Vagina (tissue), 2 donors: ENCODE data around the gene SLC7A8. TPM values are rescaled to one million over a fixed set of nuclear protein-coding genes. Genes with fewer than 3 reads are reported as not detected.

ENCODE experiments used
- DNase-seq, 2 donors: peaks; one replicate each; pipeline ENCODE4 v3.0.0-alpha.2; 2017; ENCODE audit errors: extremely low spot score in 2 of 2
- H3K27ac ChIP-seq: fragments of 200-600 bp; sonication (generic); one replicate; pipeline ENCODE4 v1.5.1; 2019
- H3K27me3 ChIP-seq: fragments of 200-600 bp; sonication (generic); one replicate; pipeline ENCODE4 v1.5.1; 2019
- H3K36me3 ChIP-seq, 2 donors: fragments of 200-600 bp; sonication (generic); one replicate each; pipeline ENCODE4 v1.5.1; 2017 to 2019
- H3K4me1 ChIP-seq: fragments of 200-600 bp; sonication (generic); one replicate; pipeline ENCODE4 v1.5.1; 2019
- H3K4me3 ChIP-seq, 2 donors: fragments of 200-600 bp; sonication (generic); 1 replicate in 1 of 2; 2 replicates in 1 of 2; pipeline ENCODE4 v1.5.1; 2016 to 2019
- H3K9me3 ChIP-seq: fragments of 200-600 bp; sonication (generic); one replicate; pipeline ENCODE4 v1.5.1; 2019
- POLR2A ChIP-seq, 2 donors: fragments of 450-650 bp; IDR thresholded peaks; one replicate each; pipeline ENCODE4 v1.6.1; 2017; ENCODE audit warnings: antibody characterized with exemption in 2 of 2, mild to moderate bottlenecking in 2 of 2, moderate library complexity in 2 of 2
- POLR2AphosphoS5 ChIP-seq, 2 donors: sonication (generic); formaldehyde crosslinking; IDR thresholded peaks; one replicate each; pipeline ENCODE4 v1.9.0; 2017; ENCODE audit warnings: antibody characterized with exemption in 2 of 2, mild to moderate bottlenecking in 2 of 2, low read depth in 1 of 2; ENCODE audit not compliant: insufficient read depth in 1 of 2
- intact Hi-C: fragments of 100-400 bp; cut with DNase I; formaldehyde crosslinking; loops from one replicate; pipeline ENCODE4 v1.15.1; 2023
- total RNA-seq: library from RNA; depleted of rRNA; stranded (reverse); fragments of >200 nt; gene quantifications from one replicate; pipeline ENCODE4 v1.2.3, GENCODE V29; 2016
- TF ChIP-seq, protein P1 (sequence below), 3 experiments: fragments of 450-650 bp in 2 of 3; fragments of 200-600 bp in 1 of 3; sonication (generic) in 1 of 3; IDR thresholded peaks; one replicate each; pipeline ENCODE4 v1.5.1; 2017 to 2019; ENCODE audit warnings: antibody characterized with exemption in 3 of 3, mild to moderate bottlenecking in 2 of 3, moderate library complexity in 2 of 3

Gene SLC7A8
- total RNA-seq, 1 donor from 2014 or later: 68.5 TPM

DNA sequence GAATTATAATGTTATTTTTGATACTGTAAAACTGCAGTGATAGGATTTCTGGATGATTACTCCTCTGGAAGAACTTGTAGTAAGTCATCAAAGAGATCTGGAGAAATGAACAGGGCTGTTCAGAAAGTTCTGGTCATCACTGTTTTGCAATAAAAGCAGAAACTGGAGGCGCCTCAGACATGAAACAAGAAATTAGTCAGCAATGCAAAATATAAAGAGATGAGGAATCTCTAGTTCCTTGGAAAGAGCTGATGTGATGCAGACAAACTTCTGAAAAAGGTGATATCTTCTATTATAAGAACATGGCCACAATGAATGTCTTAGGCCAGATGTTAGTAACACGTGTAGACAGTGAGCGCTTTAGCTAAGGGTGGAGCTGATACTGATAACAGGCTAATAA, 98.0 kb downstream of the SLC7A8 start:
- TF ChIP-seq POLR2AphosphoS5 (IDR thresholded peaks at IDR 0.05; ENCODE audit: insufficient read depth in 1 of 2, low read depth in 1 of 2): no peak
- TF ChIP-seq, protein P1, sequence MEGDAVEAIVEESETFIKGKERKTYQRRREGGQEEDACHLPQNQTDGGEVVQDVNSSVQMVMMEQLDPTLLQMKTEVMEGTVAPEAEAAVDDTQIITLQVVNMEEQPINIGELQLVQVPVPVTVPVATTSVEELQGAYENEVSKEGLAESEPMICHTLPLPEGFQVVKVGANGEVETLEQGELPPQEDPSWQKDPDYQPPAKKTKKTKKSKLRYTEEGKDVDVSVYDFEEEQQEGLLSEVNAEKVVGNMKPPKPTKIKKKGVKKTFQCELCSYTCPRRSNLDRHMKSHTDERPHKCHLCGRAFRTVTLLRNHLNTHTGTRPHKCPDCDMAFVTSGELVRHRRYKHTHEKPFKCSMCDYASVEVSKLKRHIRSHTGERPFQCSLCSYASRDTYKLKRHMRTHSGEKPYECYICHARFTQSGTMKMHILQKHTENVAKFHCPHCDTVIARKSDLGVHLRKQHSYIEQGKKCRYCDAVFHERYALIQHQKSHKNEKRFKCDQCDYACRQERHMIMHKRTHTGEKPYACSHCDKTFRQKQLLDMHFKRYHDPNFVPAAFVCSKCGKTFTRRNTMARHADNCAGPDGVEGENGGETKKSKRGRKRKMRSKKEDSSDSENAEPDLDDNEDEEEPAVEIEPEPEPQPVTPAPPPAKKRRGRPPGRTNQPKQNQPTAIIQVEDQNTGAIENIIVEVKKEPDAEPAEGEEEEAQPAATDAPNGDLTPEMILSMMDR (IDR thresholded peaks at IDR 0.05): no peak
- no peak for TF ChIP-seq POLR2A (IDR thresholded peaks at IDR 0.05)
- H3K4me3 ChIP-seq: no peak overlapping the region
- no peaks in the 10 kb centered on the region for H3K9me3 ChIP-seq
- H3K4me1 ChIP-seq: no peaks in the 10 kb centered on the region
- intact Hi-C loops: no loop called here
- no peaks in the 10 kb centered on the region for H3K27me3 ChIP-seq
- DNase-seq: no peak
- H3K36me3 ChIP-seq: peaks cover 3 to 95% of the 10 kb centered on the region in 2 donors
- peak overlapping the region; percentile 27 for H3K27ac ChIP-seq

DNA sequence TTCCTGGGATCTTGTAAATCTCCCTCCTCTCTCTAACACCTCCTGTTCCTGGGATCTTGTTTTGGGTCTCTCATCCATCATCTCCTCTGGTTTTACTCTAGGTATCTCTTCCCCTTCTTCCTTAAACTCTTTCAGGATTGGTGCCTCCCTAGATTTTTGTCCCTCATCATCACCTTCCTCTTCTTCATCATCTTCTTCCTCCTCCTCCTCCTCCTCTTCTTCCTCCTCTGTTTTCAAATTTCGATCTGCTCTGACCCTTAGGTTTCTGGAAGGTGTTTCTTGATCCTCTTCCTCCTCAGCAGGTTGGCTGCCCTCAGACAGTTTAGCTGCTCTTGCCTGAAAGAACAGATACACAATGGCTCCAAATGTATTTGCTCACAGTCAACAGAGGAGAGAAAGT, 103.0 kb downstream of the SLC7A8 start:
- TF ChIP-seq POLR2A (IDR thresholded peaks at IDR 0.05): no peak
- TF ChIP-seq, protein P1 (IDR thresholded peaks at IDR 0.05): no peak
- TF ChIP-seq POLR2AphosphoS5 (IDR thresholded peaks at IDR 0.05; ENCODE audit: insufficient read depth in 1 of 2, low read depth in 1 of 2): no peak
- Histone ChIP-seq H3K4me3 (no peak overlapping the region), H3K27me3 (no peaks in the 10 kb centered on the region), H3K36me3 (peaks cover 3 to 93% of the 10 kb centered on the region in 2 donors), H3K9me3 (no peaks in the 10 kb centered on the region), H3K4me1 (peaks cover 31% of the 10 kb centered on the region), H3K27ac (peak overlapping the region; percentile 72)
- intact Hi-C loops: no loop called here
- DNase-seq: no peak

DNA sequence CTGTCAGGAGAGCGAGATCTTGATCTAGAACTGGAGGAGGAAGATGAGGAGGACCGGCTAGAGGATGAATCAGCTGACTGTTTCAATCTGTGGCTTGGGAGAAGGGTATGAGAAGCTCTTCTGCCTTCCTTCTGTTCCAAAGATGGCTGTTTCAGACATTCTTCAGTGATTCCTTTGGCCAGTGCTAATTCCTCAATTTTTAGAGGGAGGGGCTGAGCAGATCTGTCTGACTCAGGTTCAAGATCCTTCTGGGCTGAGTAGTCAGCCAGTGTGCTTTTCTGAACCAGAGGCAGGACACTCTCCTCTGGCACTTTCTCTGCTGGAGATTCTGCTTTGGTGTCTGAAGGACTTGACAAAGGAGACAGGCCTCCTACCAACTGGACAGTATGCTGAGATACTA, 103.7 kb downstream of the SLC7A8 start:
- peaks cover 3 to 90% of the 10 kb centered on the region in 2 donors for H3K36me3 ChIP-seq
- H3K27me3 ChIP-seq: no peaks in the 10 kb centered on the region
- no peak for DNase-seq
- intact Hi-C loops: no loop called here
- peak overlapping the region; percentile 72 for H3K27ac ChIP-seq
- peaks cover 31% of the 10 kb centered on the region for H3K4me1 ChIP-seq
- H3K4me3 ChIP-seq: no peak overlapping the region
- no peaks in the 10 kb centered on the region for H3K9me3 ChIP-seq
- TF ChIP-seq, protein P1 (IDR thresholded peaks at IDR 0.05): no peak
- TF ChIP-seq POLR2A (IDR thresholded peaks at IDR 0.05): no peak
- TF ChIP-seq POLR2AphosphoS5 (IDR thresholded peaks at IDR 0.05; ENCODE audit: insufficient read depth in 1 of 2, low read depth in 1 of 2): no peak

DNA sequence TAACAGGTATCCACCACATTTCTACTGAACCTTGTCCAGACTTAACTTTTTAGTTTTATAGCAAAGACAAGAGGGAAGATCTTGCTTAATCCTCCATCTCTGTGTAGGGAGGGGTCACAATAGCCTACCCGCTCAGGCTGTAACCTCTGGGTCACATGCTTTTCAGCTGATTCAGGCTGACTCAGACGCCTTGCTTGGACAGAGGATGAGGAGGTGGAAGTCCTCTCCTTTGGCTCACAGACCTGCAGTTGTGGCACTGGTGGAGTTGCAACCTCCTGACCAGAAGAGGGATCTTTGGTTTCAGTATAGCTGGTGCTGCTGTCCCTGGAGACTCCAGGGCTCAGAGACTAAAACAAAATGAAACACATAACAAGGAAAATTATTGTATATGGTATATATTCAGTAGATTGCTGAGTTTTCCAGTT, 104.8 kb downstream of the SLC7A8 start:
- H3K9me3 ChIP-seq: no peaks in the 10 kb centered on the region
- peak overlapping the region; percentile 72 for H3K27ac ChIP-seq
- H3K4me3 ChIP-seq: no peak overlapping the region
- peaks cover 3 to 91% of the 10 kb centered on the region in 2 donors for H3K36me3 ChIP-seq
- peaks cover 31% of the 10 kb centered on the region for H3K4me1 ChIP-seq
- H3K27me3 ChIP-seq: no peaks in the 10 kb centered on the region
- intact Hi-C loops: no loop called here
- peak; percentile 94 to 96 for DNase-seq
- peak; percentile 39 to 88 for TF ChIP-seq POLR2AphosphoS5 (IDR thresholded peaks at IDR 0.05; ENCODE audit: insufficient read depth in 1 of 2, low read depth in 1 of 2)
- no peak for TF ChIP-seq POLR2A (IDR thresholded peaks at IDR 0.05)

DNA sequence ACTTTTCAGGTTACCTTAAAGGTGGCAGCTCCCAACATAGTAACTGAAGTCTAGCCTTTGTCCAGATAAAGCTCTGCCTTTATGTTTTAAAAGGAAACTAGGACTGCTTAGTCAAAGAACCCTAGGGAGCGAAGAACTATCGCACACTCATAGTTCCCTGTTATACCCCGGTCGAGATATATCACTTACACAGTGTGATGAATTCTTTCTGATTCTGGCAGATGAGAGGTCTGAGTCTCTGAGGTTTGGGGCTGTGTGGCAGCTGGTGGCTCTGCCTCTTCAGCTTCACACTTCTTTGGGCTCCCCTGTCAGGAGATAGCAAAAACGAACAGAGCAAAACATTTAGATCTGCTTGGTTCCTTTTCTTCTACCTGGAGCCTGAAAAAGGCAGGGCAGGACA, 105.5 kb downstream of the SLC7A8 start:
- intact Hi-C loops: no loop called here
- Histone ChIP-seq H3K27ac (peak overlapping the region; percentile 72), H3K4me3 (no peak overlapping the region), H3K9me3 (no peaks in the 10 kb centered on the region), H3K4me1 (peaks cover 36% of the 10 kb centered on the region), H3K36me3 (peaks cover 3 to 90% of the 10 kb centered on the region in 2 donors), H3K27me3 (no peaks in the 10 kb centered on the region)
- DNase-seq: peak; percentile 16 to 78
- TF ChIP-seq POLR2A (IDR thresholded peaks at IDR 0.05) (no peak), POLR2AphosphoS5 (IDR thresholded peaks at IDR 0.05; ENCODE audit: insufficient read depth in 1 of 2, low read depth in 1 of 2) (no peak)
- TF ChIP-seq, protein P1 (IDR thresholded peaks at IDR 0.05): no peak
